PFSK-1 (cell line): ENCODE measurements around the gene MAB21L3.

Experiments
- FOXP2 ChIP-seq: optimal IDR thresholded peaks from 2 replicates; pipeline ENCODE3; 2011; ENCODE audit warnings: borderline replicate concordance, control low read depth, inconsistent platforms; ENCODE audit not compliant: insufficient read depth; ENCODE audit errors: extremely low read length, extremely low read depth
- POLR2AphosphoS5 ChIP-seq: IDR thresholded peaks from 2 replicates; pipeline ENCODE4 v1.6.1; 2012; ENCODE audit warnings: low read depth, mild to moderate bottlenecking, control low read depth, low read length, moderate library complexity
- SIN3A ChIP-seq: IDR thresholded peaks from 2 replicates; pipeline ENCODE4 v1.6.1; 2012; ENCODE audit warnings: mild to moderate bottlenecking, low read length, moderate library complexity, borderline replicate concordance; ENCODE audit not compliant: insufficient read depth
- TF ChIP-seq, protein P1 (sequence below), 2 experiments: IDR thresholded peaks; 2 replicates each; pipeline versions ENCODE4 v1.6.1 to v1.8.0; 2011 to 2012; ENCODE audit warnings: low read depth in 2 of 2, low read length in 2 of 2, control low read depth in 1 of 2, inconsistent platforms in 1 of 2, mild to moderate bottlenecking in 1 of 2, moderate library complexity in 1 of 2; ENCODE audit not compliant: insufficient read depth in 1 of 2

DNA sequence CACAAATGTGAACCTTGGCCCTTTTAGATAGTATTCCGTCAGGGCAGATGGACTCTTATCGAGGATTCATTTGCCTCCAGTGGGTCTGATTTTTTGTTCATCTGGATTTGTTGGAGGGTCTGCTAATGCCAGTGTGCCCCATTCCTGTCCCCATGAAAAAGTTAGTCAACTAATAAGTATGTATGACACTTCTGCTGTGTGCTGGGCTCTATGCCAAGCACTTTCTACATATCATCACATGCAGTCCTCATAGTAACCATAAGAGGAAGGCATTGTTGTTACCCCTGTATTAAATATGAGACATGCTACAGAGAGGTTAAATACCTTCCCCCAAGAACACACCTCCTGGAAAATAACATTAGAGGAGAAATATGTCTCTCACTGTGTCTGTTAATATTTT, 46.6 kb upstream of the MAB21L3 start:
- TF ChIP-seq POLR2AphosphoS5 (no peak), SIN3A (no peak), FOXP2 (no peak)
- TF ChIP-seq, protein P1, sequence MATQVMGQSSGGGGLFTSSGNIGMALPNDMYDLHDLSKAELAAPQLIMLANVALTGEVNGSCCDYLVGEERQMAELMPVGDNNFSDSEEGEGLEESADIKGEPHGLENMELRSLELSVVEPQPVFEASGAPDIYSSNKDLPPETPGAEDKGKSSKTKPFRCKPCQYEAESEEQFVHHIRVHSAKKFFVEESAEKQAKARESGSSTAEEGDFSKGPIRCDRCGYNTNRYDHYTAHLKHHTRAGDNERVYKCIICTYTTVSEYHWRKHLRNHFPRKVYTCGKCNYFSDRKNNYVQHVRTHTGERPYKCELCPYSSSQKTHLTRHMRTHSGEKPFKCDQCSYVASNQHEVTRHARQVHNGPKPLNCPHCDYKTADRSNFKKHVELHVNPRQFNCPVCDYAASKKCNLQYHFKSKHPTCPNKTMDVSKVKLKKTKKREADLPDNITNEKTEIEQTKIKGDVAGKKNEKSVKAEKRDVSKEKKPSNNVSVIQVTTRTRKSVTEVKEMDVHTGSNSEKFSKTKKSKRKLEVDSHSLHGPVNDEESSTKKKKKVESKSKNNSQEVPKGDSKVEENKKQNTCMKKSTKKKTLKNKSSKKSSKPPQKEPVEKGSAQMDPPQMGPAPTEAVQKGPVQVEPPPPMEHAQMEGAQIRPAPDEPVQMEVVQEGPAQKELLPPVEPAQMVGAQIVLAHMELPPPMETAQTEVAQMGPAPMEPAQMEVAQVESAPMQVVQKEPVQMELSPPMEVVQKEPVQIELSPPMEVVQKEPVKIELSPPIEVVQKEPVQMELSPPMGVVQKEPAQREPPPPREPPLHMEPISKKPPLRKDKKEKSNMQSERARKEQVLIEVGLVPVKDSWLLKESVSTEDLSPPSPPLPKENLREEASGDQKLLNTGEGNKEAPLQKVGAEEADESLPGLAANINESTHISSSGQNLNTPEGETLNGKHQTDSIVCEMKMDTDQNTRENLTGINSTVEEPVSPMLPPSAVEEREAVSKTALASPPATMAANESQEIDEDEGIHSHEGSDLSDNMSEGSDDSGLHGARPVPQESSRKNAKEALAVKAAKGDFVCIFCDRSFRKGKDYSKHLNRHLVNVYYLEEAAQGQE (IDR thresholded peaks at IDR 0.05; ENCODE audit: insufficient read depth in 1 of 2, low read depth in 2 of 2, low read length in 2 of 2), result no peak
